ENCODE results near the gene LRRC25.

Gene LRRC25

DNA sequence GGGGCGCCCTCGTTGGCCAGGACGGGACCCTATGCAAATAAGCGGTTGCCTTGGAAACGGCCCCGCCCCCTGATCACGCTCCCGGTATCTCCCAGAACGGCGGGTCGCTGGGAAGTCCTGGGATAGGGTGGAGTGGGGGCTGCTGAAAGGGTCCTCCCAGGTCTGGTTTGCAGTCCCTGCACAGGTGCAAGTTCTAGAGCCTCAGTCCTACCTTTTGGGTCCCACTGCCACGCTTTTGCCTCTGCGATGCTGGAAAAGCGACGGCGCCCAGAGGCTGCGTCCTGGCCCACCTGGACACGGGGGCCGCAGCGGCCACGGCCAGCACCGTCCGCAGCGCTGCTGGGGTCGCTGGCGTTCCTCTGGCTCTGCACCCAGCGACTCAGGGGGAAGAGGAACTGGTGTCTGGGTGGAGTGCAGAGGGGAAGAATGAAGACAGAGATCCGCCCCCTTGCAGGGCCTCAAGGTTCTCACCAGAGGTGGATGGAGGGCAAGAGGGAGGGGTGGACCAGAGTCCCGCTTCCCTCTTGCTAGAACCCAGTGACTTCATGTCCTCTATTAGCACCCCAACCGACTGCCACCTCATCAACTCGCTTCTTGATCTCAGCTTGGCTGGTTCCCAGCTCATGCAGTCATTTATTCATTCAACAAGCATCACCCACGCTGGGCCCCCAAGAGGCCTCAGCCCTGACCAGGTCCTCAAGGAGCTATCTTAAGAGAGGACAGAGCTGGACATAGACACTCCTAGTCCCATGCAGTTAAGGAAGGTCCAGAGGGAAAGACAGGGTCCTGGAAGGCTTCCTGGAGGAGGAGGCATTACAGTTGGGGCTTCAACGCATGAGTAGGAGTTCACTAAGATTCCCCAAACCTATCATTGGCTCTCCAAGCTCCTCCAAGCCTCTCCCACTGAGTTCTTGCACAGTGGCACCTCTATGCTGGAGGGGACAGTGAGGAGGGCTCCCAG, at the start of gene LRRC25:
Gene LRRC25, minus strand, starts transcription at position 381 of the 961 bp plus-strand sequence. CDS start 659 bp downstream, outside the sequence.
- no peak for DNase-seq (ENCODE audit: low spot score)

DNA sequence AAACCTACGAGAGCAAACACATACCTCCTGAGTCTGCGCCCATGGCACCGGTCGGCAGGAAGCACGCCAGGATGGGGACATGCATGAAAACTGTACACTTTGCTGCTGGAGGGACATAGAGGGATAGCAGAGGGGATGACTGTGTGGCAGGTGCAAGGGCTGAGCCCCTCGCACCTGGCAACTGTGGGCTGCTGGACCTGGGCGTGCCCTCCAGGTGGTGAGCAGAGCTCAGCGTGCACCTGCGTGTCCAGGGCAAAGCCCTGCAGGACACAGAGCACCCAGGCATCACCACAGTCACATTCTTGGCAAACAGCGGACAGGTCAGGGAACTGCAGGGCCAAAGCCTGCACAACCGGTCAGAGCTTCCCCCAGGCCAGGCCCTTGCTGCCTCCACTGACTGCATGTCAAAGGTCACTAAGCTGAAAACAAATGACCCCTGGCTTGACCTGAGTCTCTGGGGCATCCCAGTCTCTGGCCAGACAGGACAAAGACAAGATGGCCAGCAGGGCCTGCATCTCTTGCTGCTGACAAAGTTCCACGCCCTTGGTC, 49.5 kb upstream of the LRRC25 start:
- DNase-seq (ENCODE audit: low spot score): no peak

DNA sequence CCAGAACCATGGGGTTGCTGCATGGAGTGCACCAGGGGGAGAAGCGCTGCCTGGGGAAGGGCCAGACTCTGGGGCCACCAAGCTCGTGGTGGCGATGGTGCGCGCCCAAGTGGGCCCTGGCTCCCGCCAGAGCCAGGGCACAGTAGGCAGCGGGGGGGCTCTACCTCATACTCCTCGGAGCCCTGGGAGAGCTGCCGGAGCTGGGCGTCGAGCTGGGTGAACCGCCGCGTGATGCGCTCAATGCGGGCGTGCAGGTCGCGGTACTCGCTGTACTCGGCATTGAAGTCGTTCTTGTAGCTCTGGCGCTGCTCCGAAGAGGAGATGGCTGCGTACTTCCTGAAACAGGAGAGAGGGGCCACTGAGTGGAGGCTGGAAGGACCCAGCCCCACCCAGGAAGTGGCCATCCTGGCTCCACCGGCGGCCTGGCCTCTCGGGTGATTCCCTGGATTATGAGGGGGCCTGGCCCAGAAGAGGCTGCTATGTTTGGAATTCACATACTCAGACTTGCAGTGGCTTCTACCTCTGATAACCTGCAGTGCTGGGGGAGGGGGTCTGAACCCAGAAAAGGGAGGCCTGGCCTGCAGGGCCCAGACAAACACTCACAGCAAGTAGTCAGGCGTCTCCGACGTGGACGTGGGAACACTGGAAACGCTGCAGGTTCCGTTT, 48.9 kb upstream of the LRRC25 start:
- no peak for DNase-seq (ENCODE audit: low spot score)

GRCh38 chr19:18445262-18445948, 48.0 kb upstream of the LRRC25 start:
- DNase-seq (ENCODE audit: low spot score): no peak

GRCh38 chr19:18444513-18444912, 47.1 kb upstream of the LRRC25 start:
- DNase-seq (ENCODE audit: low spot score): no peak

DNA sequence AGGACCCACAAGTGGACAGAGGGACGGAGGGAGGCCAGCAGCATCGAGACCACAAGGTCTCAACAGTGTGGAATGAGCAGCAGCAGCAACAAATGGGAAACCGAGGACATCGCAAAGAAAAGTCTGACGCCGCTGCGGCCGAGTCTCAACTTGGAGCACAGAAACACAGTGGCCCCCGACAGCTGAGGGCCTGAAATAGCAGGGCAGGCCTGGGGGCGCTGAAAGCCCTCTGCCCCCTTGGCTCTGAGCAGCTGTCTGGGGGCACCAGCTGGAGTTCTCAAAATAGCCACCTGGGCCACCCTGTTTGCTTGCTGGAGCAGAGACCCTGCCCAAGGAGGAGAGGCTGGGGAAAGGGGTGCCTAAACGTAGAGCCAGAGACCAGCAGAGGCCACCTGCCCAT, 46.4 kb upstream of the LRRC25 start:
- no peak for DNase-seq (ENCODE audit: low spot score)

- no peak for DNase-seq (ENCODE audit: low spot score)
Measured at GRCh38 chr19:18443406-18443805, 46.0 kb upstream of the LRRC25 start.

- DNase-seq (ENCODE audit: low spot score): no peak
Measured at GRCh38 chr19:18442941-18443340, 45.5 kb upstream of the LRRC25 start.

DNA sequence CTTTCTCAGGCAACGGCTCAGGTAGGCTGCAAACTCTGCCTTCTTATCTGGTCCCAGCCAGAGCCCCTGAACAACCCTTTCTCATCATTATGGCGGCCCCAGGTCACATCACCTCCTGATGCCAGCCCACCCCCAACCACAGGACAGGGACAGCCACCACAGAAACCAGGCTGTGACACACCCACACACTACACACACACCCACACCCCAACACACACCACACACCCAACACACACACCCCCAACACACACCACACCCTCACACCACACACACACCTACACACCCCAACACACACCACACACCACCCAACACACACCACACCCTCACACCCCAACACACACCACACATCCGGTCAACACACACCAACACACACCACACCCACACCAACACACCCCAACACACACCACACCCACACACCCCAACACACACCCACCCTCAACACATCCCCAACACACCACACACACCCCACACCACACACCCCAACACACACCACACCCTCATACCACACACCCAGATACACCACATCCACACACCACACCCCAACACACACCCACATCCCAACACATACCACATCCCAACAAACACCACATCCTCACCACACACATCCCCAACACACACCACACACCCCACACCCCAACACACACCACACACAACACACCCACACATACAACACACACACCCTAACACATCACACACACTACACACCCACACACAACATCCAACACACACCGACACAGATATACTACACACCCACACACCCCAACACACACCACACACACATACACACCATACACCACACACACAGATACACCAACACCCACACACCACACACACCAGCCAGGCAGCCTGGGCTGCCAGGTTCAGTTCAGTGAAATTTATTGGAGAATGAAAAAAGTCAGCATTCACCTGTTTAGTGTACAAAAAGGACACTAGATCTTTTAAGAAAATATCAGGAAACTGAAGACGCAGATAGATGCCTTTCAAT, 44.7 kb upstream of the LRRC25 start:
- no peak for DNase-seq (ENCODE audit: low spot score)

- no peak for DNase-seq (ENCODE audit: low spot score)
Measured at GRCh38 chr19:18440936-18441803, 43.7 kb upstream of the LRRC25 start.

GRCh38 chr19:18440415-18440877, 43.0 kb upstream of the LRRC25 start:
- no peak for DNase-seq (ENCODE audit: low spot score)

- DNase-seq (ENCODE audit: low spot score): no peak
Measured at GRCh38 chr19:18439910-18440237, 42.5 kb upstream of the LRRC25 start.

- no peak for DNase-seq (ENCODE audit: low spot score)
Measured at GRCh38 chr19:18439025-18439909, 41.8 kb upstream of the LRRC25 start.

DNA sequence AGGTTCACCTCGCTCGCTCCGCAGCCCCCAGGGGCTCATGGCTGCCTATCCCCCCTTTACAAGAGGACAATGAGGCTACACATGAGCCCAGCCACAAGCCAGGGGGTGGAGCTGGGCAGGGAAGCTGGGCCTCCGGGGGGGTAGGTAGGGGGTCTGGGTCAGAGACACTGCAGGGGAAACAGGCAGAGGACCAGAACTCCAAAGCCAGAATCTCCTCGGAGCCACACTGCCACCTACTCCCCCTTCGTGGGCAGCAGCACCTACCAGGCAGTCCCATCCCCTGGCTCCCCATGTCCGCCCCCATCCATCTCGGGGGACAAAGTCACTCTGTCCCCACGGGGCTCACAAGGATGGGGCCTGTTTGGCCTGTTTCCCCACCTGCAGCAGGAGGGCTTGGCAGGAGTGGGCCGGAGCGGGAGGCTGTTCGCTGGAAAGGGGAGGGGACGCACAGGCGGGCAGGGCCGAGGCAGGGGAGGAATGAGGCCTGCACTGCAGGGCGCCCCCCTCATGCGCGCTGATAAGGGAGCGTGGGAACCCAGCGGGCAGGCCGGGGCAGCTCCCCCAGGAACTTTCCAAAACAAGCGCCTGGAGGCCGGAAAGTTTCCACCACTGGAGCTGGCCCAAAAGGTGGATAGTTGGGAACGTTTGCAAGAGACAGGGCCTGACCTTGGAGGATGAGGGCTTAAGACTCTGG, 41.1 kb upstream of the LRRC25 start:
- DNase-seq (ENCODE audit: low spot score): no peak

DNA sequence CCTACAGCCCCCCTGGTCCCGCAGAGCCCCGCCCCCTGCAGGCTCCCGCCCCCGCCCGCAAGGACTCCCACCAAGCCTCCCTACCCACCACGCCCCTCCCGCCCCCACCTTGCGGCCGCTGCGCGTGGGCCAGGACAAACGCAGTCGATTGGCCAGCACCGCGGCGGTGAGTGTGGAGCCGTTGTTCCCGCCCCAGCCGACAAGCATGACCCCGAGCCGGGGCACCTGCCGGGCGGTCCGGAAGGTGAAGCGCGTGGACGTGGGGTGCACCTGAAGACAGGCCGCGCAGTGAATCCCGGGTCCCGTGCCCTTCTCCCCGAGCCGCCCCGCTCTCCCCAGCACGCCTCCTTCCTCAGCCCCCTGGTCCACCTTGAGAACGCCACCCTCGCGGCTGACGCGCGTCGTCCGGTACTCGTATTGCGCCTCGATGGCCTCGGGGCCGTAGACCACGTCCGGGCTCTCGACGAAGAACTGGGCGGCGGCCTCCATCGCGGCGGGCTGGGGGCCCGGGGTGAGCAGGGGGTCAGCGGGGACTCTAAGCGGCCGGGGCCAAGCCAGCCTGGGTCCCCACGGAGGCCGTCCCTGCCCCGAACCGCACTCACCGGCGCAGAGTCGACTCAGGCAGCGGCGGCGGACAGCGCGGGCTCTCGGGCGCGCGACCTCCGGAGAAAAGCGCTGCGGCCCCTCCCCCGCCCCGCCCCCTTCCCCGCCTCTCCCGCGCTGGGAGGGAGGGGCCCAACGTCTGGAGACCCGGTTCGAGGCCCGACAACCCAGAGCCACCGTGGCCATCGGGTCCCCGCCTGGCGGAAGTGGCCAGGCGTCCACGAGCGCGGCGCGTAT, 40.3 kb upstream of the LRRC25 start, which contains the start of gene ISYNA1:
Gene ISYNA1, minus strand, starts transcription at position 643 of the 840 bp plus-strand sequence. Its CDS starts 154 bp downstream, at position 489.
- peak; percentile 83 for DNase-seq (ENCODE audit: low spot score)

- peak; percentile 83 for DNase-seq (ENCODE audit: low spot score)
Measured at GRCh38 chr19:18436671-18437490, 39.5 kb upstream of the LRRC25 start.

Measured in left forelimb (tissue), 1 donor.